Lower lobe of right lung (tissue), 2 donors: Measurements from ENCODE around the gene CSTF2. TPM values are rescaled to one million over a fixed set of nuclear protein-coding genes. Genes with fewer than 3 reads are reported as not detected.

Source experiments
- ATAC-seq, 2 donors: fragments of 200-7000 bp; cut with Tn5 transposase; one replicate each; pipeline ENCODE4 v1.9.1; 2020 to 2022; ENCODE audit warnings: mild to moderate bottlenecking in 2 of 2, moderate library complexity in 2 of 2
- DNase-seq: peaks from one replicate; pipeline ENCODE4 v3.0.0-alpha.2; 2020
- H3K27ac ChIP-seq: fragments of 200-600 bp; one replicate; pipeline ENCODE4 v1.8.0; 2022
- H3K27me3 ChIP-seq: fragments of 200-600 bp; one replicate; pipeline ENCODE4 v1.8.0; 2022; ENCODE audit warnings: low read depth
- H3K36me3 ChIP-seq: fragments of 200-600 bp; one replicate; pipeline ENCODE4 v1.8.0; 2022; ENCODE audit warnings: mild to moderate bottlenecking
- H3K4me1 ChIP-seq: fragments of 200-600 bp; one replicate; pipeline ENCODE4 v1.8.0; 2022
- H3K4me3 ChIP-seq: fragments of 200-600 bp; one replicate; pipeline ENCODE4 v1.8.0; 2022; ENCODE audit warnings: mild to moderate bottlenecking
- H3K9me3 ChIP-seq: fragments of 200-600 bp; one replicate; pipeline ENCODE4 v1.8.0; 2022
- intact Hi-C: fragments of 100-400 bp; cut with DNase I; formaldehyde crosslinking; loops from one replicate; pipeline ENCODE4 v1.11.0; 2022
- total RNA-seq: library from RNA; stranded (reverse); fragmentation: NEBNext Ultra II Directional; extraction: Animal tissue kit (Norgen Biotek cat#: 25700); gene quantifications from one replicate; pipeline ENCODE4 v1.2.1, GENCODE V29; 2021
- TF ChIP-seq, protein P1 (sequence below): fragments of 200-600 bp; IDR thresholded peaks from one replicate; pipeline ENCODE4 v1.8.0; 2022; ENCODE audit warnings: antibody characterized with exemption, mild to moderate bottlenecking
- donor health status: DM: no; HTN: yes; CAD: no; lungs with severe emphysema.

CSTF2 gene
- total RNA-seq, 1 donor from 2014 or later, result 13.9 TPM

DNA sequence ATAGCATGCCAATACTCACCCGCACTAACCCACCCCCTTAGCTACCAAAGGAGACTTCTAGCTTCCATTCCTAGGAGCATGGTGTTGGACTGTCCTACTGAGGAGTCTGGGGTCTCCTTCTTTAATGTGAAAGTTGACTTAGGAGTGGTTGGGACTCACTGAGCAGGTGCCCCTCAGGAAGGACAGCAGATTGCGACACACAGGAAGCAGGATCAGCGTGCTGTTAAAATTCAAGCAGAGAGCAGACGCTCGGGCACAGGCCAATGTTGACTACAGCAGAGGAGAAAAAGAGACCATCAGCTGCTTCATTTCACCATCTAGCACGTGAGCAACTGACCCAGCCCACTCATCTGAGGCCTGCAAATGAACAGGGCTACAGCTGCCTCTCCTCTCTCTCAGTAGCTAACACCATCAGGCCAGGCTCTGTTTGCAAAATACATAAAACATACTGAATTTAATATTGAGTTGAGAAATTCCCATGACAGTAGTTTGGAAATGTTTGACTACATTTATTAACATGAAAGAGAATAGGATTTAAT is 43.2 kb downstream of the CSTF2 start:
- no peaks in the 10 kb centered on the region for H3K9me3 ChIP-seq
- intact Hi-C loops, result no loop called here
- DNase-seq (peak; percentile 32), ATAC-seq (peak in 1 of 2 donors; percentile 42)
- no peak overlapping the region for H3K27ac ChIP-seq
- TF ChIP-seq, protein P1, sequence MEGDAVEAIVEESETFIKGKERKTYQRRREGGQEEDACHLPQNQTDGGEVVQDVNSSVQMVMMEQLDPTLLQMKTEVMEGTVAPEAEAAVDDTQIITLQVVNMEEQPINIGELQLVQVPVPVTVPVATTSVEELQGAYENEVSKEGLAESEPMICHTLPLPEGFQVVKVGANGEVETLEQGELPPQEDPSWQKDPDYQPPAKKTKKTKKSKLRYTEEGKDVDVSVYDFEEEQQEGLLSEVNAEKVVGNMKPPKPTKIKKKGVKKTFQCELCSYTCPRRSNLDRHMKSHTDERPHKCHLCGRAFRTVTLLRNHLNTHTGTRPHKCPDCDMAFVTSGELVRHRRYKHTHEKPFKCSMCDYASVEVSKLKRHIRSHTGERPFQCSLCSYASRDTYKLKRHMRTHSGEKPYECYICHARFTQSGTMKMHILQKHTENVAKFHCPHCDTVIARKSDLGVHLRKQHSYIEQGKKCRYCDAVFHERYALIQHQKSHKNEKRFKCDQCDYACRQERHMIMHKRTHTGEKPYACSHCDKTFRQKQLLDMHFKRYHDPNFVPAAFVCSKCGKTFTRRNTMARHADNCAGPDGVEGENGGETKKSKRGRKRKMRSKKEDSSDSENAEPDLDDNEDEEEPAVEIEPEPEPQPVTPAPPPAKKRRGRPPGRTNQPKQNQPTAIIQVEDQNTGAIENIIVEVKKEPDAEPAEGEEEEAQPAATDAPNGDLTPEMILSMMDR, result no peak
- no peak overlapping the region for H3K4me3 ChIP-seq
- H3K36me3 ChIP-seq, result no peaks in the 10 kb centered on the region
- no peaks in the 10 kb centered on the region for H3K27me3 ChIP-seq
- no peaks in the 10 kb centered on the region for H3K4me1 ChIP-seq

DNA sequence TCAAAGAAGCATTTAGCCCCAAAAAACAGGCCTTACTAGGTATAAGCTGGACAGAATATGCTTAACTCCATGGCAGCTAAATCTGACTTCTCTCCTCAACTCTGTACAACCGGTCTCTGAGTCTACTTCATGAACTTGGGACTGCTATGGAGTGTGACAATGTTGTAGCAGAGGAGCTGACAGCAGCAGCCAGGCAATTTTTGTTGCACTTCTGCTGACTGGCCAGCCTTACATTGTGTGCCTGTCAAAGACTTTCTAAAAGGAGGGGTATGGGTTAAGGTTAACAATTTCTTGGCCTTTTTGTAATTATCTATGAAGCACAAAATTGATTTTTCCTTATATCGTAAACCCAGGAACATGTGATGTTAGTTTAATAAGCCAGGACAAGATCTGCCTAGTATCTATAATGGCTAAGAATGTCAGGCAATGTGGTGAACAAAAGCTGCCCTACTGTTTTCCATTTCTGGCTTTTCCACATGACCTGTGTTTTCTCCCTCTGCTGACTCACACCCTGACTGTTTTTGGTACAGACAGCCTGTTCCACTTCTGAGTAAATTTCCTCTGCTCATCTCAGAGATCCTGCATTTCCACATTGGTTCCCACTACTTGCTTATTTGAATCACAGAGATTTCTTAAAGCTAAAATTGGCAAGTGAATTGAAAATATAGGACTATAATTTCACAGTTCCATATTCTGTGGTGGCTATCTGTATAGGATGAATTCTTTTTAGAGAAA is 44.6 kb downstream of the CSTF2 start:
- no peaks in the 10 kb centered on the region for H3K27me3 ChIP-seq
- TF ChIP-seq, protein P1, result no peak
- H3K27ac ChIP-seq, result no peak overlapping the region
- no peaks in the 10 kb centered on the region for H3K9me3 ChIP-seq
- H3K4me3 ChIP-seq, result no peak overlapping the region
- intact Hi-C loops, result no loop called here
- H3K4me1 ChIP-seq, result no peaks in the 10 kb centered on the region
- no peak for DNase-seq
- H3K36me3 ChIP-seq, result no peaks in the 10 kb centered on the region
- no peak for ATAC-seq

DNA sequence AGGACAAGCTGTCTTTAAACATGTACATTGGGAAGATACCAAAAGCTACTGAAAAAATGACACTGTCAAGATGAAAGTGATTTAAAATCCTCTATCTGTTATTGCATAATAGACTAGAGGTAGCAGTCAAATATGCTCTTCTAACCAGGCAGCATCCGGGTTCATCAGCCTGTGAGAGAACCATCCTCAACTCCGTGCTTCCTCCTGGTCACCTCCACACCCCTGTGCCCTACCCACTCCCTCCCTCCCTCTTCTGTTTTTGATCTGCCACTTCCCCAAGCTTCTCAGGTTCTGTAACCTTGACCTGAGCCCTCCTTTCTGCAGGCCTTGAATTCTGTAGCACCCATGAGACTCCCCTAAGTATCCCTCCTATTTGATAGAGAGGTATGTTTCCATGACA is 48.1 kb downstream of the CSTF2 start:
- no peaks in the 10 kb centered on the region for H3K4me1 ChIP-seq
- no peak overlapping the region for H3K27ac ChIP-seq
- H3K9me3 ChIP-seq, result no peaks in the 10 kb centered on the region
- intact Hi-C loops, result no loop called here
- H3K4me3 ChIP-seq, result no peak overlapping the region
- H3K36me3 ChIP-seq, result no peaks in the 10 kb centered on the region
- TF ChIP-seq, protein P1, result no peak
- no peak for DNase-seq
- H3K27me3 ChIP-seq, result no peaks in the 10 kb centered on the region
- no peak for ATAC-seq

DNA sequence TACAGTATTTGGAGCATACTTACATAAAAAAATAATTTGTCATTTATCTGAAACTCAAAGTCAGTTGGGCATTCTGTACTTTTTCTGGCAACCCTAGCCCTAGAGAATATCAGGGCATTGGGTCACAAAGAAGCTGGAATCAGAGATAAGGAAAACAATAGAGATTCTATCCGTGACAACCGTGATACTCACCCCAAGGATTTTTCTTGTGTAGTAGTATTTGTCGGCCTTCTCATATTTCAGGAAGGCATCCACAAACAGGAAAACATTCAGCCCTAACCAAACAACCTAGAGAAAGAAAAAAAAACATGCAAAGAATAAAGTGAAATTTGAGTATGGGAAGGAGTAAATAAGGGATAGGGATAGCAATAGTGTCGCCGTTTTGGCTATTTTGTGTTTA is 50.3 kb downstream of the CSTF2 start:
- Histone ChIP-seq H3K27ac (no peak overlapping the region), H3K4me3 (no peak overlapping the region), H3K27me3 (no peaks in the 10 kb centered on the region), H3K4me1 (no peaks in the 10 kb centered on the region), H3K36me3 (no peaks in the 10 kb centered on the region), H3K9me3 (no peaks in the 10 kb centered on the region)
- intact Hi-C loops, result no loop called here
- TF ChIP-seq, protein P1, result no peak
- DNase-seq, result no peak
- no peak for ATAC-seq

DNA sequence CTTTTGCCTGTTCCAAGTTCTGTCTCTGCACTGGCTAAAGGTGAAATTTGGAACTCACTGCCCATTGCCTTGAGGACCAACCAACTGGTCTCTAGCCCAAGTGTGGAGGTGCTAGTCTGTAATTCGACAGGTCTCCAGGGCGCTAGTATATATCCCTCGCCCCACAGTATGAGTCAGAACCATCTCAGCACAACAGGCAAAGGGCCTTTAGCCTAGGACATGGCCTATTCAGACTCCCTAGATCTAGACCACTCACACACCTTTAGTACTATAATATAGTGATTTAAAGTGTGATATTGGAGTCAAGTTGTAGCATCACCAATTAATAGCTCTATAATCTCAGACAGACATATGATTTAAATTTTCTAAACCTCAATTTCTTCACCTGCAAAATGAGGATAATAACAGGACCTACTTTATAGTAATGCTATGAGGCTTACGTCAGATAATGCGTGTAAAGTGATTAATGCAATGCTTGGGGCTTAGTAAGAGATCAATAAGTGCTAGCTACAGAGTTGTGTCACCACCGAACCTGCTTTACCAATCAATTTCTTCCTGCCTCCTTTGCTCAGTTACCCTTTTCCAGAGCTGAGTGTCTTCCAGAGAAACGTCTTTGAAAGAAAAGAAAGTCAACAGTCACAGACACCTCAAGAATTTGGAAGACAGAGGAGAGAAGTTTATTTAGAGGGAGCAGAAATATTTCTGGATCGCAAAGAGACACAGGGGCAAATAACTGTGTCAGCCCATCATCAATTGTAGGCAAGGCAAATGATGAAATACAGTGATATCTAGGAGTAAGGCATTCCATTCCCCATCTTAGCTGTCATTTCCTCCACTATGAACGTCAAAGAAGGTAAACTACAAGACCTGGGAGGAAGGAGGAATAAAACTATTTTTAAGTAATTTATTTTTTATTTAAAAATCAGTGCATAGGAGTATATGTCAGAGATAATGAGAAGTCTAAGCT is 51.7 kb downstream of the CSTF2 start:
- TF ChIP-seq, protein P1, result no peak
- DNase-seq, result no peak
- ATAC-seq, result no peak
- H3K9me3 ChIP-seq, result no peaks in the 10 kb centered on the region
- H3K4me3 ChIP-seq, result no peak overlapping the region
- no peaks in the 10 kb centered on the region for H3K27me3 ChIP-seq
- intact Hi-C loops, result no loop called here
- no peaks in the 10 kb centered on the region for H3K4me1 ChIP-seq
- no peak overlapping the region for H3K27ac ChIP-seq
- no peaks in the 10 kb centered on the region for H3K36me3 ChIP-seq
